HEK293 (cell line): ENCODE measurements around the gene PRDM15.

ENCODE experiments used
- CTCF ChIP-seq: fragments of 450-650 bp; formaldehyde crosslinking; IDR thresholded peaks from 2 replicates; pipeline ENCODE4 v1.5.1; 2016; ENCODE audit warnings: missing biosample characterization, missing genetic modification characterization
- INSM2 ChIP-seq: fragments of 450-650 bp; formaldehyde crosslinking; IDR thresholded peaks from 2 replicates; pipeline ENCODE4 v1.5.1; 2016; ENCODE audit warnings: missing biosample characterization, missing genetic modification characterization
- YY1 ChIP-seq: fragments of 450-650 bp; formaldehyde crosslinking; IDR thresholded peaks from 2 replicates; pipeline ENCODE4 v1.5.1; 2018; ENCODE audit warnings: missing biosample characterization, missing genetic modification characterization
- ZNF350 ChIP-seq: fragments of 450-650 bp; formaldehyde crosslinking; IDR thresholded peaks from 2 replicates; pipeline ENCODE4 v1.5.0; 2017; ENCODE audit warnings: missing biosample characterization, mild to moderate bottlenecking, missing genetic modification characterization

GRCh38 chr21:41923631-41924367 is 44.7 kb upstream of the PRDM15 start:
- TF ChIP-seq CTCF (tag by site-specific recombination) (no peak), INSM2 (tag by site-specific recombination) (no peak), ZNF350 (tag by site-specific recombination) (no peak), YY1 (tag by site-specific recombination) (no peak)
